ENCODE measurements around the gene PIK3CG.

DNA sequence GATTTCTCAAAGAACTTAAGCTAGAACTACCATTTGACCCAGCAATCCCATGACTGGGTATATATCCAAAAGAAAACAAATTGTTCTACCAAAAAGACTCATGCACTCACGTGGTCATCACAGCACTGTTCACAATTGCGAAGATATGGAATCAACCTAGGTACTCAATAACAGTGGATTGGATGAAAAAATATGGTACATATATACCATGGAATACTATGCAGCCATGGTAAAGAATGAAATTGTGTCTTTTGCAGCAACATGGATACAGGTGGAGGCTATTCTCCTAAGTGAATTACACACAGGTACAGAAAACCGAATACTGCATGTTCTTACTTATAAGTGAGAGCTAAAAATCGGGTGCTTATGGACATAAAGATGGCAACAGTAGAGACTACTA lies 61.8 kb downstream of the PIK3CG start:
- TF ChIP-seq, protein P1, sequence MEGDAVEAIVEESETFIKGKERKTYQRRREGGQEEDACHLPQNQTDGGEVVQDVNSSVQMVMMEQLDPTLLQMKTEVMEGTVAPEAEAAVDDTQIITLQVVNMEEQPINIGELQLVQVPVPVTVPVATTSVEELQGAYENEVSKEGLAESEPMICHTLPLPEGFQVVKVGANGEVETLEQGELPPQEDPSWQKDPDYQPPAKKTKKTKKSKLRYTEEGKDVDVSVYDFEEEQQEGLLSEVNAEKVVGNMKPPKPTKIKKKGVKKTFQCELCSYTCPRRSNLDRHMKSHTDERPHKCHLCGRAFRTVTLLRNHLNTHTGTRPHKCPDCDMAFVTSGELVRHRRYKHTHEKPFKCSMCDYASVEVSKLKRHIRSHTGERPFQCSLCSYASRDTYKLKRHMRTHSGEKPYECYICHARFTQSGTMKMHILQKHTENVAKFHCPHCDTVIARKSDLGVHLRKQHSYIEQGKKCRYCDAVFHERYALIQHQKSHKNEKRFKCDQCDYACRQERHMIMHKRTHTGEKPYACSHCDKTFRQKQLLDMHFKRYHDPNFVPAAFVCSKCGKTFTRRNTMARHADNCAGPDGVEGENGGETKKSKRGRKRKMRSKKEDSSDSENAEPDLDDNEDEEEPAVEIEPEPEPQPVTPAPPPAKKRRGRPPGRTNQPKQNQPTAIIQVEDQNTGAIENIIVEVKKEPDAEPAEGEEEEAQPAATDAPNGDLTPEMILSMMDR (IDR thresholded peaks at IDR 0.05 in 2 of 3, conservative IDR thresholded peaks at IDR 0.05 in 1 of 3; ENCODE audit: borderline replicate concordance in 1 of 3, insufficient read depth in 1 of 3, low read depth in 2 of 3, low read length in 2 of 3): no peak
- TF ChIP-seq POLR2AphosphoS5 (IDR thresholded peaks at IDR 0.05; ENCODE audit: low read depth, low read length): no peak
- TF ChIP-seq, protein P2, sequence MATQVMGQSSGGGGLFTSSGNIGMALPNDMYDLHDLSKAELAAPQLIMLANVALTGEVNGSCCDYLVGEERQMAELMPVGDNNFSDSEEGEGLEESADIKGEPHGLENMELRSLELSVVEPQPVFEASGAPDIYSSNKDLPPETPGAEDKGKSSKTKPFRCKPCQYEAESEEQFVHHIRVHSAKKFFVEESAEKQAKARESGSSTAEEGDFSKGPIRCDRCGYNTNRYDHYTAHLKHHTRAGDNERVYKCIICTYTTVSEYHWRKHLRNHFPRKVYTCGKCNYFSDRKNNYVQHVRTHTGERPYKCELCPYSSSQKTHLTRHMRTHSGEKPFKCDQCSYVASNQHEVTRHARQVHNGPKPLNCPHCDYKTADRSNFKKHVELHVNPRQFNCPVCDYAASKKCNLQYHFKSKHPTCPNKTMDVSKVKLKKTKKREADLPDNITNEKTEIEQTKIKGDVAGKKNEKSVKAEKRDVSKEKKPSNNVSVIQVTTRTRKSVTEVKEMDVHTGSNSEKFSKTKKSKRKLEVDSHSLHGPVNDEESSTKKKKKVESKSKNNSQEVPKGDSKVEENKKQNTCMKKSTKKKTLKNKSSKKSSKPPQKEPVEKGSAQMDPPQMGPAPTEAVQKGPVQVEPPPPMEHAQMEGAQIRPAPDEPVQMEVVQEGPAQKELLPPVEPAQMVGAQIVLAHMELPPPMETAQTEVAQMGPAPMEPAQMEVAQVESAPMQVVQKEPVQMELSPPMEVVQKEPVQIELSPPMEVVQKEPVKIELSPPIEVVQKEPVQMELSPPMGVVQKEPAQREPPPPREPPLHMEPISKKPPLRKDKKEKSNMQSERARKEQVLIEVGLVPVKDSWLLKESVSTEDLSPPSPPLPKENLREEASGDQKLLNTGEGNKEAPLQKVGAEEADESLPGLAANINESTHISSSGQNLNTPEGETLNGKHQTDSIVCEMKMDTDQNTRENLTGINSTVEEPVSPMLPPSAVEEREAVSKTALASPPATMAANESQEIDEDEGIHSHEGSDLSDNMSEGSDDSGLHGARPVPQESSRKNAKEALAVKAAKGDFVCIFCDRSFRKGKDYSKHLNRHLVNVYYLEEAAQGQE (IDR thresholded peaks at IDR 0.05; ENCODE audit: low read depth): no peak

Measured in HCT116 (cell line).